K562 (cell line): ENCODE data around the gene ARHGAP24. TPM values are rescaled to one million over a fixed set of nuclear protein-coding genes. Genes with fewer than 3 reads are reported as not detected.

Experiments
- ATAC-seq: fragments of 200-7000 bp; cut with Tn5 transposase; 3 replicates; pipeline ENCODE4 v1.9.1; 2020; ENCODE audit warnings: moderate library complexity
- BruUV-seq: library from RNA; stranded (reverse); fragments of 400-500 nt; replicated peaks from 2 replicates; lab custom pipeline; 2021; lab: Mats Ljungman, UMichigan
- CTCF ChIA-PET: fragments of 300-600 bp; formaldehyde crosslinking; extraction: SDS; loops from one replicate; lab custom pipeline; 2021; ENCODE audit warnings: low intra/inter-chr PET ratio; lab: Yijun Ruan, JAX
- POLR2A ChIA-PET: fragments of 300-600, 350-650 bp; sonication (Branson Sonifier 250); formaldehyde crosslinking; extraction: SDS; loops from one replicate; lab custom pipeline; 2021; ENCODE audit warnings: antibody characterized with exemption, inconsistent platforms; lab: Yijun Ruan, JAX
- DNase-seq, 4 experiments: peaks; one replicate each; pipeline versions ENCODE4 v3.0.0 to v3.0.0-alpha.2; 2011 to 2018; ENCODE audit warnings: low spot score in 3 of 4, mixed read lengths in 3 of 4; ENCODE audit errors: extremely low read depth in 1 of 4
- FAIRE-seq: peaks from 2 replicates; lab custom pipeline; 2011; peaks lifted over from hg19 to GRCh38; lab: Jason Lieb, UNC
- H2AFZ ChIP-seq: 2 replicates; pipeline ENCODE4 v1.6.0; 2011; ENCODE audit warnings: low read depth, low read length, control low read depth, inconsistent platforms
- H3K27ac ChIP-seq: fragments of 200-600 bp; 3 replicates; pipeline ENCODE4 v1.8.0; 2011; ENCODE audit warnings: low read depth, mild to moderate bottlenecking, control low read depth, inconsistent platforms, low read length, moderate library complexity, mixed read lengths; ENCODE audit errors: extremely low read depth
- H3K27me3 ChIP-seq, 2 experiments: fragments of 300-600 bp in 1 of 2; 2 replicates in 1 of 2; 3 replicates in 1 of 2; pipeline versions ENCODE4 v1.6.0 to v1.8.0; 2011; ENCODE audit warnings: inconsistent platforms in 2 of 2, low read length in 2 of 2, mild to moderate bottlenecking in 1 of 2, mixed read lengths in 1 of 2, moderate library complexity in 1 of 2; ENCODE audit not compliant: control insufficient read depth in 2 of 2, insufficient read depth in 2 of 2
- H3K36me3 ChIP-seq: fragments of 300-600 bp; 3 replicates; pipeline ENCODE4 v1.8.0; 2011; ENCODE audit warnings: mild to moderate bottlenecking, low read length, inconsistent platforms; ENCODE audit not compliant: control insufficient read depth, insufficient read depth
- H3K4me1 ChIP-seq, 2 experiments: fragments of 200-600 bp in 1 of 2; replicated peaks in 1 of 2; 2 replicates in 1 of 2; 3 replicates in 1 of 2; pipeline versions ENCODE4 v1.5.1 to v1.8.0; 2011; ENCODE audit warnings: inconsistent platforms in 2 of 2, low read length in 2 of 2, mild to moderate bottlenecking in 1 of 2, mixed read lengths in 1 of 2, moderate library complexity in 1 of 2; ENCODE audit not compliant: control insufficient read depth in 2 of 2, insufficient read depth in 2 of 2
- H3K4me2 ChIP-seq: 2 replicates; pipeline ENCODE4 v1.6.1; 2011; ENCODE audit warnings: low read length, control low read depth, inconsistent platforms, mixed read lengths; ENCODE audit not compliant: insufficient read depth
- H3K4me3 ChIP-seq: fragments of 200-600 bp; sonication (generic), shearing (Covaris generic); 2 replicates; pipeline ENCODE4 v1.5.1; 2016; ENCODE audit warnings: control low read depth, inconsistent platforms
- H3K79me2 ChIP-seq: fragments of 200-600 bp; 3 replicates; pipeline ENCODE4 v1.8.0; 2011; ENCODE audit warnings: low read length, inconsistent platforms; ENCODE audit not compliant: control insufficient read depth, insufficient read depth
- H3K9ac ChIP-seq, 2 experiments: 2 replicates each; pipeline versions ENCODE4 v1.6.0 to v1.6.1; 2011; ENCODE audit warnings: low read depth in 2 of 2, low read length in 2 of 2, control low read depth in 1 of 2, inconsistent platforms in 1 of 2, mild to moderate bottlenecking in 1 of 2, mixed read lengths in 1 of 2; ENCODE audit not compliant: insufficient read depth in 1 of 2
- H3K9me1 ChIP-seq: one replicate; pipeline ENCODE4 v1.6.0; 2011; ENCODE audit warnings: inconsistent platforms, mild to moderate bottlenecking, low read length, moderate library complexity; ENCODE audit not compliant: control insufficient read depth, insufficient read depth
- H3K9me3 ChIP-seq: replicated peaks from 2 replicates; pipeline ENCODE4 v1.5.1; 2011; ENCODE audit warnings: low read depth, low read length, inconsistent platforms; ENCODE audit not compliant: control insufficient read depth, insufficient read depth
- H4K20me1 ChIP-seq: replicated peaks from 2 replicates; pipeline ENCODE4 v1.6.1; 2011; ENCODE audit warnings: low read length, inconsistent platforms, mixed read lengths; ENCODE audit not compliant: control insufficient read depth, insufficient read depth
- ARID1B ChIP-seq: fragments of 450-650 bp; IDR thresholded peaks from 2 replicates; pipeline ENCODE4 v1.6.1; 2016; ENCODE audit warnings: antibody characterized with exemption, mild to moderate bottlenecking, inconsistent platforms
- ASH1L ChIP-seq: fragments of 450-650 bp; IDR thresholded peaks from 2 replicates; pipeline ENCODE4 v1.6.1; 2018; ENCODE audit warnings: borderline replicate concordance, mild to moderate bottlenecking, low read depth; ENCODE audit not compliant: partially characterized antibody
- GATA2 ChIP-seq: sonication (generic); formaldehyde crosslinking; IDR thresholded peaks from 2 replicates; pipeline ENCODE4 v1.4.0; 2020; ENCODE audit warnings: mild to moderate bottlenecking, missing genetic modification reagents
- HCFC1 ChIP-seq: IDR thresholded peaks from 2 replicates; pipeline ENCODE4 v1.6.1; 2012; ENCODE audit warnings: low read depth, low read length, improper control_type of control experiment
- MEIS2 ChIP-seq: fragments of 450-650 bp; IDR thresholded peaks from 2 replicates; pipeline ENCODE4 v1.6.1; 2014; ENCODE audit warnings: mild to moderate bottlenecking; ENCODE audit not compliant: partially characterized antibody
- MYNN ChIP-seq, 2 experiments: sonication (generic); formaldehyde crosslinking in 1 of 2; IDR thresholded peaks; 2 replicates each; pipeline versions ENCODE4 v1.5.0 to v1.6.1; 2016 to 2020; ENCODE audit warnings: antibody characterized with exemption in 1 of 2, missing genetic modification reagents in 1 of 2
- RBM14 ChIP-seq: fragments of 200-400 bp; formaldehyde crosslinking; IDR thresholded peaks from 2 replicates; pipeline ENCODE4 v1.6.1; 2018; ENCODE audit warnings: low read depth, mild to moderate bottlenecking, low read length, moderate library complexity, borderline replicate concordance; ENCODE audit not compliant: insufficient read depth
- SMARCA4 ChIP-seq: fragments of 450-650 bp; IDR thresholded peaks from 2 replicates; pipeline ENCODE4 v1.6.1; 2016
- SUPT5H ChIP-seq: fragments of 450-650 bp; IDR thresholded peaks from 2 replicates; pipeline ENCODE4 v1.6.1; 2016
- TAL1 ChIP-seq: fragments of 450-650 bp; IDR thresholded peaks from 2 replicates; pipeline ENCODE4 v1.6.1; 2016; ENCODE audit warnings: mild to moderate bottlenecking
- ZFP1 ChIP-seq: fragments of 450-650 bp; formaldehyde crosslinking; IDR thresholded peaks from 2 replicates; pipeline ENCODE4 v1.4.0; 2020; ENCODE audit warnings: mild to moderate bottlenecking, mixed read lengths
- ZNF282 ChIP-seq: sonication (generic); formaldehyde crosslinking; IDR thresholded peaks from 2 replicates; pipeline ENCODE4 v1.8.1; 2023; ENCODE audit warnings: missing genetic modification reagents
- ZNF436 ChIP-seq: fragments of 250-450, 450-650 bp; sonication (Bioruptor Pico); formaldehyde crosslinking; IDR thresholded peaks from 2 replicates; pipeline ENCODE4 v1.7.0; 2020; ENCODE audit warnings: mild to moderate bottlenecking
- WGBS: fragments of 100-300 bp; shearing (Covaris generic); methylation state at CpG from one replicate; pipeline ENCODE4 v1.1.6; 2016; ENCODE audit warnings: low coverage, mixed read lengths; ENCODE audit not compliant: insufficient coverage; ENCODE audit errors: missing lambda C conversion rate; 5-methylcytosine and 5-hydroxymethylcytosine counted together
- in situ Hi-C: fragments of 300-500 bp; cut with MboI; formaldehyde crosslinking; loops from 4 replicates; pipeline ENCODE4 v1.15.0; 2018; ENCODE audit warnings: inconsistent platforms, mixed read lengths
- intact Hi-C: fragments of 100-400 bp; cut with micrococcal nuclease; formaldehyde crosslinking; loops from 2 replicates; pipeline ENCODE4 v1.14.2; 2022
- polyA plus RNA-seq, 8 experiments: library from polyadenylated mRNA; depleted of rRNA in 4 of 8; stranded (reverse) in 5 of 8; unstranded in 3 of 8; fragments of >200 nt; fragmentation: Nextera tagmentation in 2 of 8; fragmentation: Illumina TruSeq in 1 of 8; extraction: Ambion mirVana in 2 of 8; extraction: Trizol in 1 of 8; gene quantifications; 2 replicates each; pipeline versions ENCODE4 v1.2.1 to v1.2.3, GENCODE V29; 2011 to 2014; ENCODE audit warnings: inconsistent platforms in 1 of 8, missing spikeins in 1 of 8
- total RNA-seq, 7 experiments: library from RNA; depleted of rRNA in 6 of 7; stranded (reverse); fragments of >200 nt in 6 of 7; fragmentation: Illumina TruSeq in 2 of 7; extraction: Trizol in 2 of 7; gene quantifications; 2 replicates each; pipeline versions ENCODE4 v1.2.1 to v1.2.3, GENCODE V29; 2011 to 2021; ENCODE audit warnings: low replicate concordance in 1 of 7
- TF ChIP-seq, protein P1 (sequence below): fragments of 450-650 bp; formaldehyde crosslinking; IDR thresholded peaks from 2 replicates; pipeline ENCODE4 v1.4.0; 2020; ENCODE audit warnings: mild to moderate bottlenecking, moderate library complexity
- TF ChIP-seq, protein P2 (sequence below), 2 experiments: IDR thresholded peaks in 1 of 2; conservative IDR thresholded peaks in 1 of 2; 2 replicates each; pipeline ENCODE4 v1.6.1; 2016; ENCODE audit warnings: low read depth in 2 of 2, mild to moderate bottlenecking in 1 of 2, missing compliant biosample characterization in 1 of 2, missing genetic modification characterization in 1 of 2, moderate library complexity in 1 of 2
- TF ChIP-seq, protein P3 (sequence below): fragments of 200-800 bp; sonication (Bioruptor generic); IDR thresholded peaks from 2 replicates; pipeline ENCODE4 v1.6.1; 2017; ENCODE audit warnings: missing genetic modification characterization, missing compliant biosample characterization
- TF ChIP-seq, protein P4 (sequence below): fragments of 450-650 bp; IDR thresholded peaks from 2 replicates; pipeline ENCODE4 v1.6.1; 2016

The ARHGAP24 gene
- total and polyA plus RNA-seq, 9 of the 15 experiments (the other 6 are each of a cell fraction or from before 2014, with no cell fraction given), result 8.0 to 22.6 (median 14.0) TPM

DNA sequence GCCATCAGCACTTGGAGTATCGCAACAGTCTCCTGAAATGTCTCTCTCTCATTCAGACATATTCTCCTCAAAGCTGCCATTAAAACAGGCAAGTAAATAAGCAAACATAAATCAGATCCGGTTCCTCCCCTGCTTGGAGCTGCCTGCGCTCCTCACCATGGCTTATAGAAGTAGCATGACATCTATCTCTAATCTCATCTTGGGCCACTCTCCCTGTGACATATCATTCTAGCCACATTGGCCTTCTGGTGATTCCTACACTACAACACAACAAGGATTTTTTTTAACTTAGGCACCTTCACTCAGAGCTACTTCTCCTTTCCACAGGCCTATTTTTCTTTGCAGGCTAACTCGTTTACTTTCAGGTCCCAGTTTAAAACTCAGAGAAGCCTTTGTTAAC lies 387.9 kb downstream of the ARHGAP24 start:
- Histone ChIP-seq H3K9me3 (no peaks in the 10 kb centered on the region), H3K4me3 (no peak overlapping the region), H3K9me1 (no peaks in the 10 kb centered on the region), H3K9ac (no peak overlapping the region), H3K36me3 (no peaks in the 10 kb centered on the region), H4K20me1 (no peaks in the 10 kb centered on the region), H3K27me3 (no peaks in the 10 kb centered on the region), H3K79me2 (no peaks in the 10 kb centered on the region), H2AFZ (no peak overlapping the region), H3K4me1 (no peaks in the 10 kb centered on the region; a peak in 2 of 5 replicates), H3K4me2 (no peak overlapping the region), H3K27ac (no peak overlapping the region)
- peak; percentile 25; the same call in 2 of the 3 replicates for ATAC-seq
- in situ Hi-C loops (no loop called here), intact Hi-C loops (no loop called here)
- BruUV-seq, result no TSS peak
- POLR2A ChIA-PET, result interaction anchor here (0.6 kb wide), 1 partner anchor 133 kb away, joined by 3 read pairs; no protein-coding TSS in a partner anchor
- 7% methylated on average over 4 of the region's 4 CpGs for WGBS
- CTCF ChIA-PET, result no interaction called here
- FAIRE-seq, result no peak
- peak in 1 of 4 experiments; percentile 11 for DNase-seq
- TF ChIP-seq ARID1B (peak; percentile 62), ZNF436 (CRISPR knock-in tag) (no peak), RBM14 (no peak), SUPT5H (no peak), MEIS2 (peak; percentile 79), ASH1L (no peak), SMARCA4 (peak; percentile 17; the same call in 1 of the 2 replicates), MYNN (IDR thresholded peaks at IDR 0.05) (no peak), MYNN (CRISPR knock-in tag; IDR thresholded peaks at IDR 0.05) (no peak), ZFP1 (CRISPR knock-in tag) (no peak), TAL1 (peak; percentile 29; the same call in 1 of the 2 replicates), GATA2 (CRISPR knock-in tag) (peak; percentile 15; the same call in 1 of the 2 replicates), HCFC1 (no peak), ZNF282 (CRISPR knock-in tag) (no peak)
- TF ChIP-seq, protein P1, sequence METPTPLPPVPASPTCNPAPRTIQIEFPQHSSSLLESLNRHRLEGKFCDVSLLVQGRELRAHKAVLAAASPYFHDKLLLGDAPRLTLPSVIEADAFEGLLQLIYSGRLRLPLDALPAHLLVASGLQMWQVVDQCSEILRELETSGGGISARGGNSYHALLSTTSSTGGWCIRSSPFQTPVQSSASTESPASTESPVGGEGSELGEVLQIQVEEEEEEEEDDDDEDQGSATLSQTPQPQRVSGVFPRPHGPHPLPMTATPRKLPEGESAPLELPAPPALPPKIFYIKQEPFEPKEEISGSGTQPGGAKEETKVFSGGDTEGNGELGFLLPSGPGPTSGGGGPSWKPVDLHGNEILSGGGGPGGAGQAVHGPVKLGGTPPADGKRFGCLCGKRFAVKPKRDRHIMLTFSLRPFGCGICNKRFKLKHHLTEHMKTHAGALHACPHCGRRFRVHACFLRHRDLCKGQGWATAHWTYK (CRISPR knock-in tag), result no peak
- TF ChIP-seq, protein P2, sequence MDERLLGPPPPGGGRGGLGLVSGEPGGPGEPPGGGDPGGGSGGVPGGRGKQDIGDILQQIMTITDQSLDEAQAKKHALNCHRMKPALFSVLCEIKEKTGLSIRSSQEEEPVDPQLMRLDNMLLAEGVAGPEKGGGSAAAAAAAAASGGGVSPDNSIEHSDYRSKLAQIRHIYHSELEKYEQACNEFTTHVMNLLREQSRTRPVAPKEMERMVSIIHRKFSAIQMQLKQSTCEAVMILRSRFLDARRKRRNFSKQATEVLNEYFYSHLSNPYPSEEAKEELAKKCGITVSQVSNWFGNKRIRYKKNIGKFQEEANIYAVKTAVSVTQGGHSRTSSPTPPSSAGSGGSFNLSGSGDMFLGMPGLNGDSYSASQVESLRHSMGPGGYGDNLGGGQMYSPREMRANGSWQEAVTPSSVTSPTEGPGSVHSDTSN (CRISPR knock-in tag; IDR thresholded peaks at IDR 0.05; ENCODE audit: low read depth), result no peak
- TF ChIP-seq, protein P2 (tag; conservative IDR thresholded peaks at IDR 0.05; ENCODE audit: low read depth), result peak; percentile 24; the same call in 1 of the 2 replicates
- TF ChIP-seq, protein P3, sequence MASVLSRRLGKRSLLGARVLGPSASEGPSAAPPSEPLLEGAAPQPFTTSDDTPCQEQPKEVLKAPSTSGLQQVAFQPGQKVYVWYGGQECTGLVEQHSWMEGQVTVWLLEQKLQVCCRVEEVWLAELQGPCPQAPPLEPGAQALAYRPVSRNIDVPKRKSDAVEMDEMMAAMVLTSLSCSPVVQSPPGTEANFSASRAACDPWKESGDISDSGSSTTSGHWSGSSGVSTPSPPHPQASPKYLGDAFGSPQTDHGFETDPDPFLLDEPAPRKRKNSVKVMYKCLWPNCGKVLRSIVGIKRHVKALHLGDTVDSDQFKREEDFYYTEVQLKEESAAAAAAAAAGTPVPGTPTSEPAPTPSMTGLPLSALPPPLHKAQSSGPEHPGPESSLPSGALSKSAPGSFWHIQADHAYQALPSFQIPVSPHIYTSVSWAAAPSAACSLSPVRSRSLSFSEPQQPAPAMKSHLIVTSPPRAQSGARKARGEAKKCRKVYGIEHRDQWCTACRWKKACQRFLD (CRISPR knock-in tag), result no peak
- TF ChIP-seq, protein P4, sequence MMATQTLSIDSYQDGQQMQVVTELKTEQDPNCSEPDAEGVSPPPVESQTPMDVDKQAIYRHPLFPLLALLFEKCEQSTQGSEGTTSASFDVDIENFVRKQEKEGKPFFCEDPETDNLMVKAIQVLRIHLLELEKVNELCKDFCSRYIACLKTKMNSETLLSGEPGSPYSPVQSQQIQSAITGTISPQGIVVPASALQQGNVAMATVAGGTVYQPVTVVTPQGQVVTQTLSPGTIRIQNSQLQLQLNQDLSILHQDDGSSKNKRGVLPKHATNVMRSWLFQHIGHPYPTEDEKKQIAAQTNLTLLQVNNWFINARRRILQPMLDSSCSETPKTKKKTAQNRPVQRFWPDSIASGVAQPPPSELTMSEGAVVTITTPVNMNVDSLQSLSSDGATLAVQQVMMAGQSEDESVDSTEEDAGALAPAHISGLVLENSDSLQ, result peak; percentile 56; the same call in 1 of the 2 replicates
